GM23338 (cell line): Measurements from ENCODE around the gene FARS2.

Experiments used
- CTCF ChIP-seq, 2 experiments: fragments of 200-600 bp in 1 of 2; sonication (generic) in 1 of 2; conservative IDR thresholded peaks; 2 replicates each; pipeline versions ENCODE4 v1.5.1 to v1.6.1; 2016 to 2017; ENCODE audit warnings: antibody characterized with exemption in 2 of 2, low read depth in 2 of 2, mild to moderate bottlenecking in 2 of 2, moderate library complexity in 1 of 2
- ETS1 ChIP-seq: IDR thresholded peaks from 2 replicates; pipeline ENCODE4 v1.6.1; 2016; ENCODE audit warnings: antibody characterized with exemption
- EZH2phosphoT487 ChIP-seq: fragments of 200-600 bp; sonication (generic); IDR thresholded peaks from one replicate; pipeline ENCODE4 v1.8.1; 2018; ENCODE audit warnings: antibody characterized with exemption; ENCODE audit not compliant: unreplicated experiment

DNA sequence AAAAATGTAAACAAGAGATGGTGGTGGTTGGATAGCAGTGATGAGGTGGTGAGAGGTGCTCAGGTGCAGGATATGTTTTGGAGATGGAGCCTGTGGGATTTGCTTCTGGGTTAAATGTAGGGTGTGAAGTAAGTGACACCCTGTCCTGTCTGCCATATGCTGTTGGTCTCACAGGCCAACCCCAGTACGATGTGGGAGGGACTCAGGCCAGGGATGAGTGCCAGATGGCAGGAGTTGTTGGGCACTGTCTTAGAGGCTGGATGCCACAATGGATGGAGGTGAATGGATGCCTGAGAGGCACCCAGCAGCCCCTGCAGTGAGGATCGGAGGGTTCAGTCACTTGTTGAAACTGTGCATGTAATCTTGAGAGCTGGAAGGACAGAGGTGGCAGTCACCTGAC is 486.1 kb downstream of the FARS2 start:
- TF ChIP-seq EZH2phosphoT487 (no peak), ETS1 (no peak), CTCF (conservative IDR thresholded peaks at IDR 0.05; ENCODE audit: low read depth in 2 of 2) (no peak)
